Measurements from ENCODE around the gene CETN3. TPM values are rescaled to one million over a fixed set of nuclear protein-coding genes. Genes with fewer than 3 reads are reported as not detected.
A peak's percentile ranks its signal among the peaks of the same experiment; 100 is the strongest.
"Not testable (repeated sequence)": the region's sequence is repeated elsewhere in the genome, so short reads cannot be mapped to it uniquely, and the experiment has no call there.

The CETN3 gene
- total RNA-seq, 1 donor from 2014 or later = 22.8 TPM

DNA sequence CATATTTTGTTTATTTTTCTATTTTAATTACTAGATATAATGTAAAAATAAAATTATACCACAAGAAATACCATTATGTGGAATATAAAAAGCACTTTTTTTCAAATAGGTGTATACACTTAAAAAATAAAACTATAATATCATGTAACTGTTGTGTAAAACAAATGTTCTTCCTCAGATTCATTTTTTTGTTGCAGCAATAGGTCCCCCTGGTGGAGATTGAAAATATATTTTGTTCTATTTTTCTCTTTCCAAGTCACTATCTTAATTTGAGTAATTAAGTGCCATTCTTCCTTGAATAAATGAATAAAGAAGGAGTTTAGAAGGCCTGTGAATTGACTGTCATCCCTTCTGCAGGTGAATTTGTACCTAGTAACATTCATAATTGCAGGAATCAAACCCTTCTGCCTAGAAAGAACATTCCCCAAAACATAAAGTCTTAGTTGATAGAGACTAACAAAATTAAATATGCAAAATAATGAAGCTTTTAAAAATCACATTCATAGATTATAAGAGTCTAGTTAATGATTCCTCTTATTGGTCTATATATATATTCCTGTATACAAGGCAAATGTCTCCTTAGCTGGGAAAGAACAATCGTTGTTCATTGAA, 23.4 kb downstream of the CETN3 start:
- FAIRE-seq = peak; percentile 98
- no peak for DNase-seq (ENCODE audit: low spot score in 2 of 2)

DNA sequence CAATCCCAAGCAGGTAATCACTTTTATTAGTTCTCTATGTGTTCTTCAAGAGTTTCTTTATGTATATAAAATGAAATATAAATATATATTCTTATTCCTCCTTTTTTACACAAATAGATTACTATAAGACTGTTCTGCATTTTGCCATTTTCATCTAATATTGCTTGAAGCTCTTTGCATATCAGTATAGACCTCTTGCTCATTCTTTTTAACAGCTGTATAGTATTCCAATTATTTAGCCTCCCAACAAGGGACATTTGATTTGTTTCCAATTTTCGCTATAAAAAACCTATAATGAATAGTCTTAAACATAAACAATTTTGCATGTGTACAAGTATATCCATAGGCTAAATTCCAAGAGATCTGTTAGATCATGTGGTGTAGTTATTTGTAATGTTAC, 25.2 kb downstream of the CETN3 start:
- FAIRE-seq (no peak), DNase-seq (ENCODE audit: low spot score in 2 of 2) (no peak)

DNA sequence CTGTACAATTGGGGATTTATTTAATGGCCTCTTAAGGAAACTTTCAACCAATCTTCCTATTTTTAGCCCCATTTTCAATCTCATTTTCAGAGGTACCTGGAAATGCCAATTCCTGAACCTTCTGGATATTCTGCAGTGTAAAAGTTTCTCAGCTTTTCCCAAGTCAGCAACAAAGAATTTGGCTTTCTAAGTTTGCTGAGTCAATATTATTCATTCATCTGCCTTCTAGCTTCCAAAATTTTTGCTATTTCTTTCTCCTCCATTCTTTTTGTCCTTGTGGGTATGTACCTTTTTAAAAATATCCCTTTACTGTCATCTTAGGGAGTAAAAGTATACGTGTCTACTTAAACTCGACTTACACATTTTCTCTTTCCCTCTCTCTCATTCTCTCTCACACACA, 25.7 kb downstream of the CETN3 start:
- no peak for FAIRE-seq

DNA sequence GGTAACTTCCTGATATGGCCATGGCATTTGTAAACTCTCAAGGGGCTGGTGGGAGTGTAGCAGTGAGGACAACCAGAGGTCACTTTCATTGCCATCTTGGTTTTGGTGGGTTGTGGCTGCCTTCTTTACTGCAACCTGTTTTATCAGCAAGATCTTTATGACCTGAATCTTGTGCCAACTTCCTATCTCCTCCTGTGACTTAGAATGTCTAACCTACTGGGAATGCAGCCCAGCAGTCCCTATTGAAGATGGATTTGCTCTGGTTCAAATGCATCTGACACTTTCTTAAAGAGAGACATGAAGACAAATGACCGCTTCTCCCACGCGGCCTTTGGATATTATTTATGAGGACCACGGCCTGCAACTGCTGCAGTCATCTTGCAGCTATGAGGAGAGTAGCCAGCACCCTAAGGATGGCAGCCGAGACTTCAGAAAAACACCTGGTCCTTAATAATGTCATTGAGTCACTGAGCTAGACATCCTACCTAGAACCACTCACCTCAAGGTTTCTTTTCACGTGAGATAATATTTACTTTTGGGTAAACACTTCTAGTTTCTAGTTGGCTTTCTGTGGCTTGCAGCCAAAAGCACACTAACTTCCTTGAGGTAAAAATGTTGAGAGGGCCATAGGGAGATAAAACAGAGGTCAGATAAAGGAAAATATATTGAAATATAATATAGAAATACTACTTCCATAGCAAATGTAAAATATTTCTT, 28.2 kb downstream of the CETN3 start:
- FAIRE-seq (no peak), DNase-seq (ENCODE audit: low spot score in 2 of 2) (no peak)

More for the DNA sequence above, 25.7 kb downstream of the CETN3 start:
- DNase-seq (ENCODE audit: low spot score in 2 of 2) = no peak

DNA sequence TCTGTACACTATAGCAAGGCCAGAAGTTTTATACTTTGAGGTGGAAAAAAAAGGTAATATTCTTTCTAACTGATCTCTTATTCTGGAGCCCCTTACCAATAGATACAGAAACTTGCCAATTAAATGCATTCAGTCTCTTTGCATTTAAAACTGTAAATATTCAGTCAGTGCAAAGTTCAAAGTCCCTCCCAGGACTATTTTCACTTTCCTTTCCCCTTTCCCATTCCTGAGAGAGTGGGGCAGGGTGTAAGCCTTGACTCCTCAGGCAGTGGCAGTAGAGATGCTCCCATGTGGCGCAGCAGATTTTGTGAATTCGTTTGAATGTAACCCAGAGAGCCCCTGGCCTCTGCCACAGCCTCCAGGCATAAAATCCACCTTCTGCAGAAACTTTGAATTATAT, 29.9 kb downstream of the CETN3 start:
- DNase-seq (ENCODE audit: low spot score in 2 of 2) (no peak), FAIRE-seq (no peak)

DNA sequence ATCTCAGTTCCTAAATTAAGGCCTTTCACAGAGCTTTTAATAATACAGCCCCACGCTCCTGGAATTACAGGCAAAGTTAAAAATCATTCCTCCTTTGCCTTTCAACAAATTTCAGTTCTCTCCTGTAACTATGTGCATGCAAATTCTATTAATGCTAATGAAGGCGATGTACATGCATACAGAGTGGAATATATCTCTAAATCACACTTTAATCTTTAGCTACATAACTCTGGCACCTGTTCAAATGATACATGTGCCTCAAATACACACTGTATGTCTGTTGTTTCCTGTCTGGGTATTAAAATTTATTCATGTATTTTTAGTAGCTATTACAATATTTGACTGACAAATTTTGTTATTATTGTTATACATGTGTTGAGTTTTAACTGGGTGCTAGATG, 30.8 kb downstream of the CETN3 start:
- no peak for FAIRE-seq

DNA sequence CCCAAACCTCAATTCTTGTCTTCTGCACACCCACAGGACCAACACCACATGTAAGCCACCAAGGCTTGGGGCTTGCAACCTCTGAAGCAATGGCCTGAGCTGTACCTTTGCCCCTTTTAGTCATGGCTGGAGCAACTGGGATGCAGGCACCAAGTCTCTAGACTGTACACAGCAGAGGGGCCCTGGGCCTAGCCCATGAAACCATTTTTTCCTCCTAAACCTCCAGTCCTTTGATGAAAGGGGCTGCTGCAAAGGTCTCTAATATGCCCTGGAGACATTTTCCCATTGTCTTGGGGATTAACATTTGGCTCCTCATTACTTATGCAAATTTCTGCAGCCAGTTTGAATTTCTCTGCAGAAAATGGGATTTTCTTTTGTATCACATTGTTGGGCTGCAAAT, 38.3 kb downstream of the CETN3 start:
- FAIRE-seq; DNase-seq (ENCODE audit: low spot score in 2 of 2): not testable (repeated sequence)

More for the DNA sequence above, 30.8 kb downstream of the CETN3 start:
- no peak for DNase-seq (ENCODE audit: low spot score in 2 of 2)

DNA sequence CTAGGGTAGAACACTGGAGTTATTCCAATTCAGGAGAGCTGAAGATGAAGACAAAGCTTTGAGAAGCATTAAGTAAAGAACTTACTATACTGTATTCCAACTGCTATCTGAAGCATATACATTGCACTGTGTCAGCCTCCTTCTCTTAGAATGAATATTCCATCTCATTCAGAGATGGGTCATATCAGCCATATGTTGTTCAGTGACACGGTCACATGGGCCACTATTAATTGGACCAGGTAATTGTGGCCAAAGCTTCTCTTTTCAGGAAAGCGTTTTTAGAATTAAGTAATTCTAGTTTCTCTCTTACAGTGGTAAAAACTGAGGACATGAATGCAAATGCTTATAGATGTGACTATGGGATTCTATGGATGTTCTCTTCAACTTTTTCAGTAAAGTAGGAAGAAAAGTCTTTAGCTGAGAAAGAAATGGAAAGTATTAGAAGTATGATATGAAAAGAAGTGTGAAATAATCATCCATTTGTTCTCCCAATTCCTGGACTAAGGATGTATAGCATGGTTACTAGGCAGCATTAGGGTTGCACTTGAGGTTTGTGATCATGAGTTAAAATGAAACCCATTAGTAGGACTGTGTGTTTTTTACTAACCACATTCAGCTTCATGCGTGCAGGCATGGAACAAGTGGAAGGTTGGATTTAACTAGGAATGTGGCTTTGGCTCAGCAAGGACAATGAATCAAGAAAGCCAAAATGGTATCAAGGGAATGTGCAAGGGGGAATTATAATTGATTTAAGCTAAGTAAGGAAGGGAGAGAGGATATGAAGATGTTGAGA, 40.9 kb downstream of the CETN3 start:
- DNase-seq (ENCODE audit: low spot score in 2 of 2) (no peak), FAIRE-seq (no peak)

DNA sequence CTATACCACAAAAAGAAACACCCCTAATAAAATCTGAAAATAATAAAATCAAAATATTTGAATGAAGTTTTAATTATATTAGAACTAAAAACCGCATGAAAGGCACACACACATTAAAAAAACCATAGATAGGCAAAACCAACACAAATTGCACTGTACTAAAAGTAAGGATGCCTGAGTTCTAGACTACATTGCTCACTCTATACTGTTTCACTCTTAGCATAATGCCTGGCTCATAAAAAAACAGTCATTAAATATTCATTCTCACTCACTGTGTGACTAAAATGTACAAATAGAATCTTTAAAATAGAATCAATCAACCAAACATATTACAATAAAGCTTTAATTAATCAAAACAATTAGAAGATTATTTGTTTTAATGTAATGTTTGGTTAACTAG, 41.7 kb downstream of the CETN3 start:
- FAIRE-seq = no peak
- DNase-seq (ENCODE audit: low spot score in 2 of 2) = no peak

DNA sequence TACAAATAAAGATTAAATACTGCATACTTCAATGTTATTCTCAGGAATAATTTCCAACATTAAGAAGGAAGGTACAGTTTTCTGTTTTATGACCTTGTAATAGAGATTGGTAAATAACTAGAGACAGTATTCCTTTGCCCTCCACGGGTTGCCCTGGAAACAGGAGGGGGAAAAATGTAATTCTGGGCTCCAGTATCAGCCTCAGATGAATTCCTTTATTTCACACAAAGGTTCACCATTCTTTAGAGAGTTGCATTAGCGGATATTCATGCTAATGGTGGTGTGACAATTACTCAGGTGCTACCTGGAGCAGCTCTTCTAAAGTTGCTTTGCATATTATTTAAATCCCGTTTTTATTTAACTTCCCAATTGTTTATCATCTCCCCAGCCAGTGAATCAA, 42.6 kb downstream of the CETN3 start:
- DNase-seq (ENCODE audit: low spot score in 2 of 2) (no peak), FAIRE-seq (no peak)

DNA sequence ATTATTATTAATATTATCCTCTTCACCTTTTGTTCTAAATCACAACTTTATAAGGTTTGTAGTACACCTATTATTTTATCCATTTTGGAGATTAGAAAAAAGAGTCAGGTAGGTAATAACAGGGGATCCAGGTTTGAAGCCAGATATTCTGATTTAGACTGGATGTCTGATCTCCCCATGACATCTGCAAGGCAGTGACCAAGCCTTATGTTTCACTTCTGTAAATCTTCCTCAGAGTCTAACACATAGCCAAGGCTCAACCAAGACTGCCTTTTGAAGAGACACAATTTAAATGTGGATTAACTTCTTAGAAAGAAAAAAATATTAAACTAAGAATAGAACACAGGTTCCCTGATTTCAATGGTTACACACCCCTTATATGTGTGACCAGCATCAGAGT, 44.2 kb downstream of the CETN3 start:
- no peak for DNase-seq (ENCODE audit: low spot score in 2 of 2)
- no peak for FAIRE-seq

DNA sequence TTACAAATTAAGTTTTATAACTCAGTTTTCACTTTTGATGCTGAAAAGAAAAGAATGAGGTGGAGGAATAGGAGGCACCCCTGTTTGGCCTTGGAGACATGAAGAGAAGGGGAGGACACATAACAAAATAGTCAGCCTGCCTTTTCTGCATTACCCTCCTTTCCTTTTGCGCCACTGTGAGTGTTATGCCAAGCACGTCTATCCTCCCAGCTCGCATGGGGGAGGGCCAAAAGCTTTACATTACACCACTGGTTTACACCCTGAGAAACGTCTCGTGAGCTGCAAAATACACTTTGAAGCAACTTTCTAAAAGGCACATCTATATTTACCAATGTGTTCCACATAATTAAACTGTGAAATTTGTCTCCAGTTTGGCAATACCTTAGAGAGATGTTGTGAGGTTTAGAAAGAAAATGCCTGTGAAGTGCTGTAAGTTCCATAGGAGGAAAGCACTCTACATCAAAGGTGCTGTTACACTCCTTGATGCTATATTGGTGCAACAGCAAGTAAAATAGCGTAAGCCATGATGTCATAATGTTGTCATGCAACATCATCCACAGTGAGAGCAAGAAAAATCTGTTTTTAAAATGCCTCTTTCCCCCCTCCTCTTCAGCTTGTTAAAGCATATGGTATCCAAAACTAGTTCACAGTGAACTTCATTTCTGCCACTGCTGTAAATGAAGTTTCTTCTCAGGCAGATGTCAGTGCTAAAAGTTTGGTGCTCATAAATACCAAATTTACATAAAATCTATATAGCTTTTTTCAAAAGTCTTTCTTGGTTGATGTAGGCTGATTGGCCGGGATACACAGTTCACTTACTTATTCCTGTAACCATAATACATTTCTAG, 50.3 kb downstream of the CETN3 start:
- no peak for DNase-seq (ENCODE audit: low spot score in 2 of 2)
- FAIRE-seq = no peak

DNA sequence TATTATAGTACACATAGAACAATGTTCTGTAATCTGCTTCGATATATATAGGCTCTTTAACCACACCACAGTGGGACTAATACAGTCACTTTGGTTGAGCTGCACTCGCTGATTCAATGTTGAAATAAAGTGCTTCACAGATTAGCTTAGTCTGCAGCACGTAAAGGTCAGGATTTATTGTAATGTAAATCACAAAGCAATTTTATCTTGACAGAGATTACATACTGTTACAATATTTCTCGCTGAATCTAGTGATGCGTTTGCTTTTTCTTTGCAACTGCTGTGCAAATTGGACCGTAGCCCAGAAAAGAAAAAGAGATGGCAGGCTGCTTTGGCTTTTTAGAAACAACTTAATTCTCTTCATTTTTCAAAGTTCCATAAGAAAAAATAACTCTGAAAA, 52.9 kb downstream of the CETN3 start:
- no peak for DNase-seq (ENCODE audit: low spot score in 2 of 2)

DNA sequence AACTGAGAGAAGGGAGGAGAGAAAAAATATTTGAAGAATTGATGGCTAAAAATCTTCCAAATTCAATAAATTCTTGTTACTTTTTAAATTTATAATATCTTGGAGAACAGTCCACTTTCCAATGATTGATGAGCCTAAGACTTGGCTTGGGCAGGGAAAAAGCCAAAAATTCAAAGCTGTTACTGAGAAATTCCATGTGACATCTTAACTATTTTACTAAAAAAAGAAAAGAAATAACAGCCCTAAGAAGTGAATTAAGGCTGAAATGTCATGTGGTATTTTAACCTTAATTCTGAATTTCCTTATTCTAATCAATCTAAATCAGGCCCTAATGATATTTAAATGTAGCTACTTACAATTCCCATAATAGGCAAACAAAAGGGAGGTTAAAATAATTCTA, 53.4 kb downstream of the CETN3 start:
- FAIRE-seq = no peak
- DNase-seq (ENCODE audit: low spot score in 2 of 2) = no peak

More for the DNA sequence above, 52.9 kb downstream of the CETN3 start:
- FAIRE-seq = no peak

DNA sequence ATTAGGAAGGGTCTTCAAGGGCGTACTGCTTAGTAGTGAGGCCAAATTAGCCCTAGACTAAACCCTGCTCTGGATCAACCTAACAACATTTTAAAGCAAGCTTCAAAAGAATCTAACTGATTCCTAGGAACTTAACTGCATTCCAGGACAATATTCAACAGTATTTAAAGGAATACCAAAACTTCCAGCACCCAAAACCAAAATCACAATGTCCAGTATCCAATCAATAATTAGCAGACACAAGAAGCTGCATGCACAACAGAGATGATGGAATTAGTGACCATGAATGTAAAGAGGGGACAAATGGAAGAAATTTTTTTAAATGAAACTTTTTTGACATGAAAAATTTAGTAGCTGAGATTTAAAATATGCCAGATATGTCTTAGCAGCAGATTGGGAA, 53.9 kb downstream of the CETN3 start:
- DNase-seq (ENCODE audit: low spot score in 2 of 2) (no peak), FAIRE-seq (no peak)

DNA sequence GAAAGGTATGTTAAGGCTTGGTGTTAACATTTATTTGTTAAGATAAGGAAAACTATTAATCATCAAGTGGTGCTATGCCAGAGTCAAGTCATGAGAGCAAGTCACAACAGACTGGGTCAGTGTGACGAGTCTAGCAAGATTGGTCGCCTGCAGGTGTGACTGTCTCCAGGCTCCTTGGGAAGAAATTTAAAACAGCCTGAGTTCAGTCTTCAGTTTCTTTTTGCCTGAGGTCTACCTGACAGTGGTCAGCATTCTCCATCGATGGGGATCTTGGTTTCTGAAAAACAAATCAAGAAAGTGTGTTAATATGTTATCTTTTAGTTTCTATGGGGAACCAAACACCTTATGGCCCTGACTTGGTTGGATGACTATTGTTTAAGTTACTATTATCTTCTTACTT, 56.3 kb downstream of the CETN3 start:
- DNase-seq (ENCODE audit: low spot score in 2 of 2) (no peak), FAIRE-seq (no peak)

DNA sequence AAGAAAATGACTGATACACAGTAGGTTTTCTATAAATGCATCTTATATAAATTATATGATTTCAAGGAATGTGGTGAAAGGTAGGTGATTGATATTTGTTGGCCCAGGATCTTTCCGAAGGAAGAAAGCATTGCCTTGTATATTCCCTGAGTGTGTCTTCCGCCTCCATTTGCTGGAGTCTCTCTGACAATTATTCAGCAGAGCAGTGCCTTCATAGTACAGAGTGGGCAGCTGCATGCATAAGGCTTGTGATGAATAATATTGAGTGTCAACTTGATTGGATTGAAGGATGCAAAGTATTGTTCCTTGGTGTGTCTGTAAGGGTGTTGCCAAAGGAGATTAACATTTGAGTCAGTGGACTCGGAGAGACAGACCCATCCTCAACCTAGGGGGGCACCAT, 58.5 kb downstream of the CETN3 start:
- DNase-seq (ENCODE audit: low spot score in 2 of 2) (no peak), FAIRE-seq (no peak)

DNA sequence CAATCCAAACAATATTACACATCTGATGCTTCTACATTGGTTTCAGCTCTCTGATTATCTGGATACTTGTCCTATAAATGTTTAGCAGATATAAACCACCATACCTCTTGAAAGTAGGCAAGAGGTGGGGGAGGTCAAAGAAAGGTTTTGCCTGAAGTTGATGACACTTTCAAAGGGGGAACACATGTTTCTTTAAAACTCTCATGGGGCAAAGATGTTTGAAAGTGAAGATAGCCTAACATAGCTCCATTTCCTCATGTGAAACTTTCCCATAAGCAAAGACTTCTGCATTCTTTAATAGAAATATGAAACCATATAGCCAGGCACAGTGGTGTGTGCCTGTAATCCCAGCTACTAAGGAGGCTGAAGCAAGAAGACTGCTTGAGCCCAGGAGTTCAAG, 62.1 kb downstream of the CETN3 start:
- DNase-seq (ENCODE audit: low spot score in 2 of 2) (no peak), FAIRE-seq (no peak)

DNA sequence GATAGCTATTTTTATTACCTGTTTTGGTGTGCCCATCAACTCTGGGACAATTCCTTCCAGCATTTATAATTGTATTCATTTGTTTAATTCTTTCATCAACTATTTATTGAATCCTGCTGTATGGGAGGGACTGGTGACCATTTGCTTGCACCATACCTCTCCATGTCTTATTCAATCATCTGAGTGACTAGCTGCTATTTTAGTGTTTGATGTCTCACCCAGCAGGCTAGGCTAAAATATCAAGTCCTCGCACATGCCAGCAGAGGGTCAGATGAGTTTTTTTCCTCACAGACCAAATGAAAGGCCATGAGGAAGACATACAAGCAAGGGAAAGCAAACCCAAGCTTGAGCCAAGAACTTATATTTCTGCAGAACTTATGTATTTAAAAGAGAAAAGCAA, 63.9 kb downstream of the CETN3 start:
- DNase-seq (ENCODE audit: low spot score in 2 of 2) (no peak), FAIRE-seq (no peak)

DNA sequence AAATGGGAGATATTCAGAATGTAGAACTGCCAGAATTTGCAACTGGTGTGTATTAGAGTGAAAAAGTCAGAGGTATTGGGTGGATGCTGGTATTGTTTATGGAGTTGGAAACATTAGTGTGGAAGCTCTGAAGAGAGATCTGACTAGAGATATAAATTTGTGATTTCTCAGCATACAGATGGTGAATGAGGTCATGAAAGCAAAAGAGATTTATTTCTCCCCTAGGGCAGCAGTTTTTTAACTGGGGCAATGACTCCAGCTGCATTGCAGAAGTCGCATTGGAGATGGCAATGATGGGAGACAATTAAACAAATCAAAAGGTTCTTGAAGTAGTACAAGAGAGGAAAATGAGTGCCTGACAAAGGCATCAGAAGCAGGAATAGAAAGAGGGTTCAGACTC, 64.9 kb downstream of the CETN3 start:
- no peak for DNase-seq (ENCODE audit: low spot score in 2 of 2)
- FAIRE-seq = no peak

DNA sequence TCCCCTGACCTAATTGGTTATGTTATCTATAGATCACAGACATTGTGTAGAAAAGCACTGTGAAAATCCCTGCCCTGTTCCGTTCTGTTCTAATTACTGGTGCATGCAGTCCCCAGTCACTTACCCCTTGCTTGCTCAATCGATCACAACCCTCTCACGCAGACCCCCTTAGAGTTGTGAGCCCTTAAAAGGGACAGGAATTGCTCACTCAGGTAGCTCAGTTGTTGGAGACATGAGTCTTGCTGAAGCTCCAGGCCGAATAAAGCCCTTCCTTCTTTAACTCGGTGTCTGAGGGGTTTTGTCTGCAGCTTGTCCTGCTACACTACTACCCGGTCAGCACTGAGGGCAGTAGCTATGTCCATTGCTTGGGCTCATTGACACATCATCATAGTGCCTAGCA, 65.8 kb downstream of the CETN3 start:
- not testable (repeated sequence) for FAIRE-seq; DNase-seq (ENCODE audit: low spot score in 2 of 2)

Data from frontal cortex (tissue), 4 donors.